Measurements from ENCODE around the gene ACSL3.

ACSL3 gene

GRCh38 chr2:222942977-222943376, 82.1 kb downstream of the ACSL3 start:
- no peak overlapping the region for H3K4me3 ChIP-seq (ENCODE audit: low read length)
- DNase-seq (ENCODE audit: low read depth), result no peak
- no peak for TF ChIP-seq CTCF (conservative IDR thresholded peaks at IDR 0.05; ENCODE audit: low read length)

- H3K4me3 ChIP-seq (ENCODE audit: low read length), result no peak overlapping the region
- TF ChIP-seq CTCF (conservative IDR thresholded peaks at IDR 0.05; ENCODE audit: low read length), result no peak
- peak; percentile 84 for DNase-seq (ENCODE audit: low read depth)
Measured at GRCh38 chr2:222943820-222944219, 83.0 kb downstream of the ACSL3 start.

GRCh38 chr2:222944552-222944951, 83.7 kb downstream of the ACSL3 start:
- TF ChIP-seq CTCF (conservative IDR thresholded peaks at IDR 0.05; ENCODE audit: low read length), result no peak
- H3K4me3 ChIP-seq (ENCODE audit: low read length), result no peak overlapping the region
- DNase-seq (ENCODE audit: low read depth), result peak; percentile 64

GRCh38 chr2:222944971-222945740, 84.3 kb downstream of the ACSL3 start:
- H3K4me3 ChIP-seq (ENCODE audit: low read length), result no peak overlapping the region
- DNase-seq (ENCODE audit: low read depth), result no peak
- TF ChIP-seq CTCF (conservative IDR thresholded peaks at IDR 0.05; ENCODE audit: low read length), result no peak

- no peak for TF ChIP-seq CTCF (conservative IDR thresholded peaks at IDR 0.05; ENCODE audit: low read length)
- H3K4me3 ChIP-seq (ENCODE audit: low read length), result no peak overlapping the region
- DNase-seq (ENCODE audit: low read depth), result peak; percentile 59
Measured at GRCh38 chr2:222945887-222946286, 85.1 kb downstream of the ACSL3 start.

GRCh38 chr2:222946700-222947287, 86.0 kb downstream of the ACSL3 start:
- no peak overlapping the region for H3K4me3 ChIP-seq (ENCODE audit: low read length)
- no peak for TF ChIP-seq CTCF (conservative IDR thresholded peaks at IDR 0.05; ENCODE audit: low read length)
- DNase-seq (ENCODE audit: low read depth), result no peak

- DNase-seq (ENCODE audit: low read depth), result no peak
- no peak for TF ChIP-seq CTCF (conservative IDR thresholded peaks at IDR 0.05; ENCODE audit: low read length)
- no peak overlapping the region for H3K4me3 ChIP-seq (ENCODE audit: low read length)
Measured at GRCh38 chr2:222949073-222949472, 88.2 kb downstream of the ACSL3 start.

Data from AG10803 (cell line).